Heart right ventricle (tissue), 16 donors: ENCODE results near the gene GAREM1. TPM values are rescaled to one million over a fixed set of nuclear protein-coding genes. Genes with fewer than 3 reads are reported as not detected.

Experiments
- ATAC-seq, 8 donors: fragments of 200-7000 bp; cut with Tn5 transposase; one replicate each; pipeline ENCODE4 v1.9.1; 2020; ENCODE audit warnings: mild to moderate bottlenecking in 8 of 8, moderate library complexity in 8 of 8, moderate number of reproducible peaks in 1 of 8
- DNase-seq, 2 donors: peaks; one replicate each; pipeline ENCODE4 v3.0.0-alpha.2; 2020
- H3K27ac ChIP-seq, 10 donors: fragments of 200-600 bp; sonication (generic) in 2 of 10; one replicate each; pipeline versions ENCODE4 v1.5.0 to v1.8.0; 2020 to 2022; ENCODE audit warnings: mild to moderate bottlenecking in 3 of 10
- H3K27me3 ChIP-seq, 7 donors: fragments of 200-600 bp; one replicate each; pipeline ENCODE4 v1.8.0; 2021 to 2022; ENCODE audit warnings: mild to moderate bottlenecking in 2 of 7
- H3K36me3 ChIP-seq, 9 donors: fragments of 200-600 bp; sonication (generic) in 1 of 9; one replicate each; pipeline versions ENCODE4 v1.5.0 to v1.8.0; 2020 to 2022; ENCODE audit warnings: mild to moderate bottlenecking in 2 of 9
- H3K4me1 ChIP-seq, 9 donors: fragments of 200-600 bp; sonication (generic) in 1 of 9; one replicate each; pipeline versions ENCODE4 v1.5.0 to v1.8.0; 2020 to 2022; ENCODE audit warnings: mild to moderate bottlenecking in 4 of 9
- H3K4me3 ChIP-seq, 10 donors: fragments of 200-600 bp; sonication (generic) in 2 of 10; one replicate each; pipeline versions ENCODE4 v1.5.0 to v1.8.0; 2020 to 2022; ENCODE audit warnings: mild to moderate bottlenecking in 7 of 10, moderate library complexity in 2 of 10
- H3K9me3 ChIP-seq, 11 donors: fragments of 200-600 bp in 10 of 11; sonication (generic) in 2 of 11; one replicate each; pipeline versions ENCODE4 v1.5.0 to v1.8.0; 2013 to 2022; ENCODE audit warnings: mild to moderate bottlenecking in 2 of 11, control low read depth in 1 of 11, moderate library complexity in 1 of 11
- WGBS, 2 donors: extraction: QIAGEN DNeasy Blood & Tissue Kit; methylation state at CpG; one replicate each; pipeline ENCODE4 v1.1.7; 2013; ENCODE audit warnings: inconsistent platforms in 1 of 2; 5-methylcytosine and 5-hydroxymethylcytosine counted together
- intact Hi-C, 10 donors: fragments of 100-400 bp; cut with DNase I; formaldehyde crosslinking; loops; one replicate each; pipeline versions ENCODE4 v1.11.1 to v1.14.2; 2022
- polyA plus RNA-seq, 2 donors: library from polyadenylated mRNA; stranded (reverse); fragments of 200-250 nt; gene quantifications; one replicate each; pipeline ENCODE4 v1.2.3, GENCODE V29; 2013
- total RNA-seq, 10 donors: library from RNA; stranded (reverse); fragmentation: NEBNext Ultra II Directional in 3 of 10; extraction: Animal tissue kit (Norgen Biotek cat#: 25700) in 3 of 10; gene quantifications; one replicate each; pipeline versions ENCODE4 v1.2.1 to v1.2.4, GENCODE V29; 2021 to 2023
- TF ChIP-seq, protein P1 (sequence below), 9 donors: fragments of 200-600 bp; sonication (generic) in 2 of 9; IDR thresholded peaks; one replicate each; pipeline versions ENCODE4 v1.5.0 to v1.8.0; 2021 to 2022; ENCODE audit warnings: antibody characterized with exemption in 9 of 9, mild to moderate bottlenecking in 5 of 9, moderate library complexity in 1 of 9
- donor health status: Arrhythmogenic right ventricular cardiomyopathy.
- donor health status: ischemic (EF 13 %, LVEDD 7.1; RV severe dilation, severe dysfunction).
- donor health status: healthy with polysubstance abuse.
- donor health status: DM: no; HTN: yes; CAD: no.
- donor health status: DM: no; HTN: no; CAD: no.
- donor health status: ischemic (EF 25% LVEDD 6.9; RV normal size, moderate dysfunction).
- donor health status: ischemic (EF 25% LVEDD 5.7; RV mildly dilated, moderate dysfunction).
- donor health status: healthy.
- donor health status: DM: yes; HTN: yes; CAD: no.
- donor health status: Ischemic cardiomyopathy.
- donor health status: ischemic (EF 35%, LVEDD 5.7; RV mildly dilated, moderate dysfunction).
- donor health status: nonischemic (EF 11% LVEDD 7.7; RV severe dilation, severe dysfunction).
- donor health status: DM: yes; HTN: yes; CAD: no.
- donor health status: PGD.
- donor health status: ischemic (EF 29% LVEDD 5.4; RV normal size, mild dysfunction).
- donor health status: nonischemic (EF 23%, LVEDD 6.1; RV moderate dilation, normal function).

Gene GAREM1
- total and polyA plus RNA-seq, 12 donors, result 2.4 to 26.1 (median 13.4) TPM

DNA sequence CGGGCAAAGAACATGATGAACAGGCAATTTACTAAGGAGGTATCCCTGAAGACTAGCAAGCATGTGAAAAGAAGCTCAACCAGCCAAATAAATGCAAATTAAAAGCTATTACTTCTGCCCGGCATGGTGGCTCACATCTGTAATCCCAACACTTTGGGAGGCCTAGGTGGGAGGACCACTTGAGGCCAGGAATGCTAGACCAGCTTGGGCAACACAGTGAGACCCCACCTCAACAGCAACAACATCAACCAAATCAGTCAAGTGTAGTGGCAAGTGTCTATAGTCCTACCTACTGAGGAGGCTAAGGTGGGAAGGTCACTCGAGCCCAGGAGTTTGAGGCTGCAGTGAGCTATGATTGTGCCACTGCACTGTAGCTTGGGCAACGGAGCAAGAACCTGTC lies 141.7 kb downstream of the GAREM1 start:
- no peak for ATAC-seq
- no peaks in the 10 kb centered on the region for H3K27me3 ChIP-seq
- 92 to 95% methylated on average over 4 of the region's 4 CpGs for WGBS, 2 donors

DNA sequence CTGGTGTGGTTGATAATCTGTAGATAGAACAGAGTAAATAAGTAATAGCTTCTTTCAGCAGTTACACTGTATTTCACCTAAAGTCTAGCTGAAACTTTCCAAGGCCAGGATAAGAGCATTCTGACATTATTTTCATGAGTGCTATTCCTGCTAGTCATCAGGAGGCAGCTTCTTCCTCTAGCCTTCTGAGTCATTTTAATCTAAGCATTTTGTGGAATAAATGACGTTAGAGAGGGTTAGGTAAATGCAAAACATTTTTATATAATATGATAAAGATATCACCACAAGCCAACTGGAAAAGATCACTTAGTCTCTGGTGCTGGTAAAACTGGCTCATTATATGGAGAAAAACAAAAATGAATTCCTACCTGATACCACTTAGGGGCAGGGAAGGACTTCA lies 142.3 kb downstream of the GAREM1 start:
- intact Hi-C loops, result no loop called here
- TF ChIP-seq, protein P1, sequence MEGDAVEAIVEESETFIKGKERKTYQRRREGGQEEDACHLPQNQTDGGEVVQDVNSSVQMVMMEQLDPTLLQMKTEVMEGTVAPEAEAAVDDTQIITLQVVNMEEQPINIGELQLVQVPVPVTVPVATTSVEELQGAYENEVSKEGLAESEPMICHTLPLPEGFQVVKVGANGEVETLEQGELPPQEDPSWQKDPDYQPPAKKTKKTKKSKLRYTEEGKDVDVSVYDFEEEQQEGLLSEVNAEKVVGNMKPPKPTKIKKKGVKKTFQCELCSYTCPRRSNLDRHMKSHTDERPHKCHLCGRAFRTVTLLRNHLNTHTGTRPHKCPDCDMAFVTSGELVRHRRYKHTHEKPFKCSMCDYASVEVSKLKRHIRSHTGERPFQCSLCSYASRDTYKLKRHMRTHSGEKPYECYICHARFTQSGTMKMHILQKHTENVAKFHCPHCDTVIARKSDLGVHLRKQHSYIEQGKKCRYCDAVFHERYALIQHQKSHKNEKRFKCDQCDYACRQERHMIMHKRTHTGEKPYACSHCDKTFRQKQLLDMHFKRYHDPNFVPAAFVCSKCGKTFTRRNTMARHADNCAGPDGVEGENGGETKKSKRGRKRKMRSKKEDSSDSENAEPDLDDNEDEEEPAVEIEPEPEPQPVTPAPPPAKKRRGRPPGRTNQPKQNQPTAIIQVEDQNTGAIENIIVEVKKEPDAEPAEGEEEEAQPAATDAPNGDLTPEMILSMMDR (IDR thresholded peaks at IDR 0.05), result no peak
- WGBS, 2 donors, result 48 to 61% methylated on average over 1 of the region's 1 CpG
- Histone ChIP-seq H3K27ac (no peak overlapping the region), H3K27me3 (no peaks in the 10 kb centered on the region), H3K9me3 (no peaks in the 10 kb centered on the region), H3K4me3 (no peak overlapping the region), H3K36me3 (no peaks in the 10 kb centered on the region), H3K4me1 (peaks cover 0 to 46% (median 18%) of the 10 kb centered on the region in 9 donors)
- ATAC-seq, result no peak
- no peak for DNase-seq

More for the DNA sequence above, 141.7 kb downstream of the GAREM1 start:
- no peaks in the 10 kb centered on the region for H3K36me3 ChIP-seq
- TF ChIP-seq, protein P1 (IDR thresholded peaks at IDR 0.05), result no peak
- DNase-seq, result no peak
- intact Hi-C loops, result no loop called here
- H3K4me1 ChIP-seq, result peaks cover 0 to 52% (median 21%) of the 10 kb centered on the region in 9 donors
- no peaks in the 10 kb centered on the region for H3K9me3 ChIP-seq
- H3K27ac ChIP-seq, result no peak overlapping the region
- H3K4me3 ChIP-seq, result no peak overlapping the region

GRCh38 chr18:32326450-32327308 lies 144.0 kb downstream of the GAREM1 start:
- TF ChIP-seq, protein P1 (IDR thresholded peaks at IDR 0.05), result no peak

DNA sequence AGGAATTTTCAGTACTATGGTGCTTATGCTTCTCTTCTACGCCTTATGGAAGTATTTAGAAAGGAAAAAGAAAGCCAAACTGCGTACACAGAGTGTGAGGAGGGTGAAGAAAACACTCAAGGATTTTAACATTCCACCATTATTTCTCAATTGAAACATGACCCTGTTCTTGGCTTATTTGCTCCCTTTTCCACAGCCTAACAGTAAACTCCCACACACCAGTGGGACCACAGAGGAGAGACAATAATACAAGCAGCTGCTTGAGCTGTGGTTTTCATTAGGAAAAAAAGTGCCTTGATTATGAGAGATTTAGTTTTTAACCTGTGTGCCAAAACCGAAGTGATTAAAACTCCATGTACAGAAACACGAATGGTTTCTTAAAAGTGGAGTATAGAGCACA lies 146.5 kb downstream of the GAREM1 start:
- H3K27me3 ChIP-seq, result no peaks in the 10 kb centered on the region
- peak overlapping the region in 8 of 10 donors; percentile 26 to 68 (median 40) for H3K27ac ChIP-seq
- peaks cover 0 to 32% (median 19%) of the 10 kb centered on the region in 9 donors for H3K4me1 ChIP-seq
- DNase-seq (no peak), ATAC-seq (peak; percentile 41 to 87 (median 73))
- TF ChIP-seq, protein P1 (IDR thresholded peaks at IDR 0.05), result no peak
- H3K4me3 ChIP-seq, result no peak overlapping the region
- intact Hi-C loops, result no loop called here
- no peaks in the 10 kb centered on the region for H3K9me3 ChIP-seq
- no peaks in the 10 kb centered on the region for H3K36me3 ChIP-seq
- WGBS, 2 donors, result 59 to 67% methylated on average over 4 of the region's 4 CpGs

More at GRCh38 chr18:32326450-32327308, 144.0 kb downstream of the GAREM1 start:
- no peaks in the 10 kb centered on the region for H3K27me3 ChIP-seq
- peak overlapping the region in 3 of 10 donors; percentile 3 to 12 (median 7) for H3K27ac ChIP-seq
- ATAC-seq (peak in 2 of 8 donors; percentile 26 to 48), DNase-seq (no peak)
- H3K4me3 ChIP-seq, result no peak overlapping the region
- H3K36me3 ChIP-seq, result no peaks in the 10 kb centered on the region
- intact Hi-C loops, result no loop called here
- no peaks in the 10 kb centered on the region for H3K9me3 ChIP-seq
- 58 to 60% methylated on average over 3 of the region's 3 CpGs for WGBS, 2 donors
- H3K4me1 ChIP-seq, result peaks cover 0 to 29% (median 18%) of the 10 kb centered on the region in 9 donors
